HCT116 (cell line): ENCODE measurements around the gene KCTD1. TPM values are rescaled to one million over a fixed set of nuclear protein-coding genes. Genes with fewer than 3 reads are reported as not detected.

Source experiments
- ATAC-seq: fragments of 200-7000 bp; cut with Tn5 transposase; 2 replicates; pipeline ENCODE4 v1.9.1; 2020; ENCODE audit warnings: mild to moderate bottlenecking, moderate library complexity
- BruUV-seq: library from RNA; stranded (reverse); fragments of 400-500 nt; replicated peaks from 2 replicates; lab custom pipeline; 2021; lab: Mats Ljungman, UMichigan
- CTCF ChIA-PET: fragments of 300-600 bp; sonication (Branson Sonifier 250); formaldehyde crosslinking; loops from one replicate; lab custom pipeline; 2021; ENCODE audit warnings: antibody characterized with exemption; lab: Charles Lee
- POLR2A ChIA-PET: fragments of 300-600, 350-600 bp; sonication (Branson Sonifier 250); formaldehyde crosslinking; loops from one replicate; lab custom pipeline; 2021; ENCODE audit warnings: antibody characterized with exemption; lab: Charles Lee
- RAD21 ChIA-PET, 2 experiments: fragments of 300-600 bp; sonication (Branson Sonifier 250); formaldehyde crosslinking; loops; one replicate each; lab custom pipeline; 2023; ENCODE audit warnings: low total read pairs in 2 of 2; ENCODE audit not compliant: uncharacterized antibody in 2 of 2, unreplicated experiment in 2 of 2, low non-redundant PET in 1 of 2; lab: Charles Lee
- DNase-seq: peaks from one replicate; pipeline ENCODE4 v3.0.0-alpha.2; 2010; ENCODE audit warnings: low read depth, low spot score
- H2AFZ ChIP-seq: fragments of 200-600 bp; shearing (Covaris generic), sonication (generic); 2 replicates; pipeline ENCODE4 v1.6.1; 2017; ENCODE audit warnings: low read depth, mixed run types, mixed read lengths, antibody characterized with exemption, low read length; ENCODE audit not compliant: poor library complexity, severe bottlenecking
- H3K27ac ChIP-seq: 2 replicates; pipeline ENCODE4 v1.5.1; 2012; ENCODE audit warnings: low read depth, low read length
- H3K27me3 ChIP-seq: fragments of 200-600 bp; sonication (generic); 2 replicates; pipeline ENCODE4 v1.6.1; 2016; ENCODE audit warnings: mixed run types, low read length, mixed read lengths; ENCODE audit not compliant: insufficient read depth
- H3K36me3 ChIP-seq, 2 experiments: fragments of 200-500 bp in 1 of 2; fragments of 200-600 bp in 1 of 2; sonication (Bioruptor generic) in 1 of 2; sonication (generic) in 1 of 2; 2 replicates each; pipeline versions ENCODE4 v1.5.1 to v1.6.1; 2014 to 2016; ENCODE audit warnings: low read length in 2 of 2, inconsistent platforms in 1 of 2, mixed read lengths in 1 of 2, mixed run types in 1 of 2; ENCODE audit not compliant: insufficient read depth in 2 of 2, control insufficient read depth in 1 of 2
- H3K4me1 ChIP-seq, 2 experiments: fragments of 200-600 bp in 1 of 2; sonication (generic) in 1 of 2; 2 replicates each; pipeline versions ENCODE4 v1.5.1 to v1.6.1; 2012 to 2017; ENCODE audit warnings: low read length in 2 of 2, inconsistent platforms in 1 of 2, mild to moderate bottlenecking in 1 of 2, mixed read lengths in 1 of 2, mixed run types in 1 of 2, moderate library complexity in 1 of 2; ENCODE audit not compliant: insufficient read depth in 2 of 2, control insufficient read depth in 1 of 2
- H3K4me2 ChIP-seq: fragments of 200-600 bp; sonication (generic); 2 replicates; pipeline ENCODE4 v1.6.1; 2017; ENCODE audit warnings: mixed run types, low read length, mixed read lengths
- H3K4me3 ChIP-seq, 2 experiments: fragments of 200-600 bp in 1 of 2; sonication (generic) in 1 of 2; replicated peaks in 1 of 2; 2 replicates each; pipeline ENCODE4 v1.5.1; 2011 to 2016; ENCODE audit warnings: low read length in 2 of 2, control low read depth in 1 of 2, low read depth in 1 of 2, mild to moderate bottlenecking in 1 of 2, mixed read lengths in 1 of 2, mixed run types in 1 of 2
- H3K79me2 ChIP-seq: fragments of 200-600 bp; sonication (generic); 2 replicates; pipeline ENCODE4 v1.6.1; 2017; ENCODE audit warnings: mild to moderate bottlenecking, mixed run types, low read length, moderate library complexity, mixed read lengths; ENCODE audit not compliant: insufficient read depth
- H3K9ac ChIP-seq: fragments of 200-600 bp; sonication (generic); 2 replicates; pipeline ENCODE4 v1.6.1; 2016; ENCODE audit warnings: low read length, mixed read lengths
- H3K9me2 ChIP-seq: fragments of 200-600 bp; sonication (generic), shearing (Covaris generic); 2 replicates; pipeline ENCODE4 v1.6.1; 2017; ENCODE audit warnings: mixed run types, mild to moderate bottlenecking, moderate library complexity; ENCODE audit not compliant: insufficient read depth
- H3K9me3 ChIP-seq, 2 experiments: fragments of 200-500 bp in 1 of 2; fragments of 200-600 bp in 1 of 2; sonication (Bioruptor generic) in 1 of 2; sonication (generic) in 1 of 2; 2 replicates each; pipeline ENCODE4 v1.6.1; 2014 to 2017; ENCODE audit warnings: low read length in 2 of 2, mixed read lengths in 2 of 2, inconsistent platforms in 1 of 2, low read depth in 1 of 2, mild to moderate bottlenecking in 1 of 2, mixed run types in 1 of 2, moderate library complexity in 1 of 2; ENCODE audit not compliant: control insufficient read depth in 1 of 2, insufficient read depth in 1 of 2
- H4K20me1 ChIP-seq: fragments of 200-600 bp; sonication (generic), shearing (Covaris generic); 2 replicates; pipeline ENCODE4 v1.6.1; 2017; ENCODE audit warnings: mixed run types, mild to moderate bottlenecking, moderate library complexity; ENCODE audit not compliant: insufficient read depth
- CBX3 ChIP-seq: IDR thresholded peaks from 2 replicates; pipeline ENCODE4 v1.6.1; 2012; ENCODE audit warnings: low read depth
- CEBPB ChIP-seq: IDR thresholded peaks from 2 replicates; pipeline ENCODE4 v1.6.1; 2012; ENCODE audit warnings: low read depth
- JUND ChIP-seq: IDR thresholded peaks from 2 replicates; pipeline ENCODE4 v1.6.1; 2012
- POLR2A ChIP-seq: IDR thresholded peaks from 2 replicates; pipeline ENCODE4 v1.7.0; 2011; ENCODE audit warnings: borderline replicate concordance; ENCODE audit not compliant: insufficient read depth, insufficient read length; ENCODE audit errors: extremely low read depth
- POLR2AphosphoS5 ChIP-seq: IDR thresholded peaks from 2 replicates; pipeline ENCODE4 v1.6.1; 2011; ENCODE audit warnings: mild to moderate bottlenecking, low read depth, low read length, moderate library complexity
- SP1 ChIP-seq: IDR thresholded peaks from 2 replicates; pipeline ENCODE4 v1.6.1; 2012; ENCODE audit warnings: low read depth
- SRF ChIP-seq: IDR thresholded peaks from 2 replicates; pipeline ENCODE4 v1.6.1; 2012; ENCODE audit warnings: low read depth
- ZFX ChIP-seq: fragments of 450-650 bp; IDR thresholded peaks from 2 replicates; pipeline ENCODE4 v1.6.1; 2017
- ZNF274 ChIP-seq: fragments of 200-500 bp; sonication (Bioruptor generic); IDR thresholded peaks from 2 replicates; pipeline ENCODE4 v1.6.1; 2014; ENCODE audit warnings: mild to moderate bottlenecking, low read depth, low read length, inconsistent platforms
- intact Hi-C: fragments of 100-400 bp; cut with micrococcal nuclease; formaldehyde crosslinking; loops from 2 replicates; pipeline ENCODE4 v1.10.0; 2022
- total RNA-seq: library from RNA; stranded (reverse); gene quantifications from one replicate; pipeline ENCODE4 v1.2.1, GENCODE V29; 2021; ENCODE audit not compliant: unreplicated experiment
- TF ChIP-seq, protein P1 (sequence below): IDR thresholded peaks from 2 replicates; pipeline ENCODE4 v1.6.1; 2012
- TF ChIP-seq, protein P2 (sequence below), 3 experiments: fragments of 200-600 bp in 1 of 3; sonication (generic) in 1 of 3; IDR thresholded peaks in 2 of 3; conservative IDR thresholded peaks in 1 of 3; 2 replicates each; pipeline ENCODE4 v1.5.1; 2012 to 2017; ENCODE audit warnings: low read depth in 2 of 3, low read length in 2 of 3, antibody characterized with exemption in 1 of 3, borderline replicate concordance in 1 of 3, control low read depth in 1 of 3, mild to moderate bottlenecking in 1 of 3, mixed read lengths in 1 of 3, mixed run types in 1 of 3, moderate library complexity in 1 of 3; ENCODE audit not compliant: insufficient read depth in 1 of 3

Gene KCTD1
- total RNA-seq, 1 experiment from 2014 or later, result 16.8 TPM

DNA sequence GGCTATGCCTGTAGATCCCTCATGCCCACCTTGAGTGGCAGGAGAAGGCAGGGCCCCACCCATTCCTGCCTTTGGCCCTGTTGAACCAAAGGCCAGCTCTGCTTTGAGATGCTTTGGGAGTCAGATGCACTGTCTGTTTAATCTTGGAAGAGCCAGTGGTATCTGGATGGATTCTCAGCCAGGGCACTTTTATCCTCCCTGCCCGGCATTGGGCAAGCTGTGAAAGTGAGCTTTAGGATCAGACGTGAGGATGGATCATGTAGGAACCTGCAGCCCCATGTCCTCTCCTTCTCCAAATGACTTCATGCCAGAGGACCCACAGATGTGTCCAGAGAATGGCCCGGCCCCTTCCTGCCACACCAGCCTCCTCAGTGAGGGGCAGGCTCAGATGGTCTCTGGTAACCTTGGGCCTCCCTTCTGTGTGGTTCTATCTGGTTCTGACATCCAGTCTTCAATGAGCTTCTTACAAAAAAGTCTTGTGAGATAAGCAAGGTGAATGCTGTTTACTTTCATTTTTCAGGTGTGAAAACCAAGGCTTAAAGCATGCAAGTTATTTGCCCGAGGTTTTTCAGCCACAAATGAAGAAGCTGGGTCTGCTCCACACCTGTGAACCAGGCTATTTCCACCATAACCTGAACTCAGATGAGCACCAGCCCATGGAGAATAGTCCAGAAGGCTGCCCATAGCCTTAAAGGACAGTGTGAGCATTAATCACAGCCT lies 123.8 kb downstream of the KCTD1 start:
- ChIA-PET RAD21 (no interaction called here), CTCF (no interaction called here), POLR2A (no interaction called here)
- ATAC-seq (no peak), DNase-seq (no peak)
- intact Hi-C loops, result loop anchor here (5.0 kb wide), 1 partner anchor 123 kb away; the partner anchor contains the start of gene KCTD1
- Histone ChIP-seq H3K9ac (no peak overlapping the region), H3K36me3 (no peaks in the 10 kb centered on the region), H3K27ac (no peak overlapping the region), H3K4me3 (no peak overlapping the region), H3K79me2 (no peaks in the 10 kb centered on the region), H3K4me1 (peaks cover 3 to 8% of the 10 kb centered on the region in 2 experiments; a peak in 3 of 4 replicates), H2AFZ (no peak overlapping the region), H3K9me2 (no peaks in the 10 kb centered on the region), H3K4me2 (no peak overlapping the region), H3K9me3 (no peaks in the 10 kb centered on the region), H4K20me1 (no peaks in the 10 kb centered on the region), H3K27me3 (no peaks in the 10 kb centered on the region)
- TF ChIP-seq JUND (no peak), POLR2AphosphoS5 (no peak), ZFX (no peak), CBX3 (no peak), CEBPB (no peak), POLR2A (no peak), ZNF274 (no peak), SP1 (no peak), SRF (no peak)
- TF ChIP-seq, protein P1, sequence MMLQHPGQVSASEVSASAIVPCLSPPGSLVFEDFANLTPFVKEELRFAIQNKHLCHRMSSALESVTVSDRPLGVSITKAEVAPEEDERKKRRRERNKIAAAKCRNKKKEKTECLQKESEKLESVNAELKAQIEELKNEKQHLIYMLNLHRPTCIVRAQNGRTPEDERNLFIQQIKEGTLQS, result no peak
- TF ChIP-seq, protein P2, sequence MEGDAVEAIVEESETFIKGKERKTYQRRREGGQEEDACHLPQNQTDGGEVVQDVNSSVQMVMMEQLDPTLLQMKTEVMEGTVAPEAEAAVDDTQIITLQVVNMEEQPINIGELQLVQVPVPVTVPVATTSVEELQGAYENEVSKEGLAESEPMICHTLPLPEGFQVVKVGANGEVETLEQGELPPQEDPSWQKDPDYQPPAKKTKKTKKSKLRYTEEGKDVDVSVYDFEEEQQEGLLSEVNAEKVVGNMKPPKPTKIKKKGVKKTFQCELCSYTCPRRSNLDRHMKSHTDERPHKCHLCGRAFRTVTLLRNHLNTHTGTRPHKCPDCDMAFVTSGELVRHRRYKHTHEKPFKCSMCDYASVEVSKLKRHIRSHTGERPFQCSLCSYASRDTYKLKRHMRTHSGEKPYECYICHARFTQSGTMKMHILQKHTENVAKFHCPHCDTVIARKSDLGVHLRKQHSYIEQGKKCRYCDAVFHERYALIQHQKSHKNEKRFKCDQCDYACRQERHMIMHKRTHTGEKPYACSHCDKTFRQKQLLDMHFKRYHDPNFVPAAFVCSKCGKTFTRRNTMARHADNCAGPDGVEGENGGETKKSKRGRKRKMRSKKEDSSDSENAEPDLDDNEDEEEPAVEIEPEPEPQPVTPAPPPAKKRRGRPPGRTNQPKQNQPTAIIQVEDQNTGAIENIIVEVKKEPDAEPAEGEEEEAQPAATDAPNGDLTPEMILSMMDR (IDR thresholded peaks at IDR 0.05 in 2 of 3, conservative IDR thresholded peaks at IDR 0.05 in 1 of 3; ENCODE audit: borderline replicate concordance in 1 of 3, insufficient read depth in 1 of 3, low read depth in 2 of 3, low read length in 2 of 3), result no peak
- no TSS peak for BruUV-seq
